Activated T-cell treated with anti-CD3 and anti-CD28 coated beads, Interleukin-2, amount 50 U/mL, for 48 hours (primary cell): ENCODE results near the gene B4GALT6.
"Not testable (repeated sequence)": the region's sequence is repeated elsewhere in the genome, so short reads cannot be mapped to it uniquely, and the experiment has no call there.

ENCODE experiments used
- DNase-seq, 2 experiments: peaks; one replicate each; pipeline ENCODE4 v3.0.0-alpha.2; 2020

The B4GALT6 gene, protein sequence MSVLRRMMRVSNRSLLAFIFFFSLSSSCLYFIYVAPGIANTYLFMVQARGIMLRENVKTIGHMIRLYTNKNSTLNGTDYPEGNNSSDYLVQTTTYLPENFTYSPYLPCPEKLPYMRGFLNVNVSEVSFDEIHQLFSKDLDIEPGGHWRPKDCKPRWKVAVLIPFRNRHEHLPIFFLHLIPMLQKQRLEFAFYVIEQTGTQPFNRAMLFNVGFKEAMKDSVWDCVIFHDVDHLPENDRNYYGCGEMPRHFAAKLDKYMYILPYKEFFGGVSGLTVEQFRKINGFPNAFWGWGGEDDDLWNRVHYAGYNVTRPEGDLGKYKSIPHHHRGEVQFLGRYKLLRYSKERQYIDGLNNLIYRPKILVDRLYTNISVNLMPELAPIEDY

GRCh38 chr18:31684279-31685096 lies at the start of gene B4GALT6:
TSS of gene B4GALT6 (minus strand) at chr18:31684581. CDS start at chr18:31684426, 155 bp downstream.
- DNase-seq = peak; percentile 30 to 50

DNA sequence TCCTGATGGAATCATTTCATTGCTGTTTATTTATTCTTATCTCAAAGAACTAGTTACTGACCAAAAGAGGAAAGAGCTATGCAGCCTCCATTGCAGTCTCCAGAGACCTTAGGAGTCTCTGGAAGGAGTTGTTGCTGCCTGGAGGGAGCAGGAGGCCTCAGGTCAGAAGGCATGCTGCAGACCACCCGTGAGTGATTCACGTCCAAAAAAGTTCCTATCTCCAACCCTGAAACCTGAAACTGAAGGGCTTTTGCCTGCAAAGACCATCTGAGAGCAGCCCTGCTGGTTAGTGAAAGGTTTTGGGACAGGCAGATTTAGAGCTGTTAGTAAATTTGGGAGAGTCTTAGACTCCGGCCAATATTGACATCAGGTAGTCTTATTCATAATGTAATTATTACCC lies 47.2 kb upstream of the B4GALT6 start:
- no peak for DNase-seq

DNA sequence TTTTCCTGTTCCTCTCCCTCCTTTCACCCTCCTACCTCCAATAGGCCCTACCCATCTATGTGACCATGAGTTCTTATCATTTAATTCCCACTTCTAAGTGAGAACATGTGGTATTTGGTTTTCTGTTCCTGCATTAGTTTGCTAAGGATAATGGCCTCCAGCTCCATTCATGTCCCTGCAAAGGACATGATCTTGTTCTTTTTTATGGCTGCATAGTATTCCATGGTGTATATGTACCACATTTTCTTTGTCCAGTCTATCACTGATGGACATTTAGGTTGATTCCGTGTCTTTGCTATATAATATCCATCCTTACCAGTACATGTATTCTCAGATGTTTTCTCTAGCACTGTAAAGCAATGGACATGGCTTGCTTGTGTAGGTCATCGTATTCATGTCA lies 44.8 kb upstream of the B4GALT6 start:
- not testable (repeated sequence) for DNase-seq

GRCh38 chr18:31723990-31724711 lies 39.8 kb upstream of the B4GALT6 start:
- no peak for DNase-seq

- no peak for DNase-seq
Measured at GRCh38 chr18:31723639-31723989, 39.2 kb upstream of the B4GALT6 start.

DNA sequence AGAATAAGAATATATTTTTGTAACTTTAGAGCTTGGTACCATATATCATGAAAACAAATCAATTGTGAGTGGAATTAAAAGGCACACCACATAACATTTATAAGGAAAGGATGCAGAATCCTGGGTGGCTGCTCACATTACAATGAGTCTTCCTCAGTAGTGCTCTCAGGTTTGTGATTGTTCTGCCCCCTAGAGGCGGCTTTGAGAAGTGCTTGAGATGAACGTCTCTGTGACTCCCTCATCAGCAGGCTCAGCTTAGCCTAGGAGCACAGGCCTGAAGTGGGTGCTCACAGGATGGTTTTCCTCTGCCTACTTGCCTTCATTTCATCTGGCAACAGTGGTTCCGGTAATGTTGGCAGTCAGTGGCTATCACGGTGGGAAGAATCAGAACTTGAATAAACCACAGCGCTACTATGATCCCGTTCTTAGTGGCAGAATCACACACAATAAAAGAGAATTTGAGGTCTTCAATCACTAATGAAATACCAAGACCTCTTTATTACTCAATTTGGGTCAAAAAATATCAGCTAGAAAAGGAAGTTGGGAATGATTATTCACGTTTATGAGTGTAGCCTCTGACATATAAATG lies 38.1 kb upstream of the B4GALT6 start:
- peak; percentile 86 to 89 for DNase-seq

- no peak for DNase-seq
Measured at GRCh38 chr18:31721601-31722000, 37.2 kb upstream of the B4GALT6 start.

DNA sequence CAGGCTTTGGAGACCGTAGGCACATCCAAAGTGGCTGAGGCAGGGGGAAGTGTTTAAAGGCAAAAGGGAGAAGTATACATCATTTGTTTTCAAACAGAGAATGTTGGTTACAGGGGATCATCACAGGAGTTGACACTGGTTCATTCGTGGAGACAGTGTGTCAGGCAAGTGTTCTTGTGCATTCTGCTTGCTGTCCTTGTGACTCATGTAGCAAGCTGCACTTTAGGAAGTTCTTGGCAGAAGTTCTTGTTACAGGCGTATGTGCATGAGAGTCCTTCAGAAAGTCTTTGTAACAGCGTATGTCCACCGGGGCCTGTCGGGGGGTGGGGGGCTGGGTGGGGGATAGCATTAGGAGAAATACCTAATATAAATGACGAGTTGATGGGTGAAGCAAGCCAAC lies 36.5 kb upstream of the B4GALT6 start:
- no peak for DNase-seq

DNA sequence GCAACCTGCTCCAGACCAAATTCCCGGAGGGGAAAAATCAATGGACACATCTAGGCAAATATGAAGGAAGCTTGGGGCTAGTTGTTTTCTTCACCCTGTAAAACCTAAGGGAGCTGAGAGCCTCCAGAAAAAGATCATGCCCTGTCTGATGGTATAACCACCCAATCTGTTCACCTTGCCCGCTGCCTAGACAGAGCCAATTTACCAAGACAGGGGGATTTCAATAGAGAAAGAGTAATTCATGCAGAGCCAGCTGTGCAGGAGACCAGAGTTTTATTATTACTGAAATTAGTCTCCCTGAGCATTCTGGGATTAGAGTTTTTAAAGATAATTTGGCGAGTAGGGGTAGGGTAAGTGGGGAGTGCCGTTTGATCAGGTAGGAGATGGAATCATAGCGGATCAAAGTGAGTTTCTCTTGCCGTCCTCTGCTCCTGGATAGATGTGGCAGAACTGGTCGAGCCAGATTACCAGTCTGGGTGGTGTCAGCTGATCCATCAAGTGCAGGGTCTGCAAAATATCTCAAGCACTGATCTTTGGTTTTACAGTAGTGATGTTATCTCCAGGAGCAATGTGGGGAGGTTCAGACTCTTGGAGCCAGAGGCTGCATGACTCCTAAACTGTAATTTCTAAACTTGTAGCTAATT lies 35.1 kb upstream of the B4GALT6 start:
- no peak for DNase-seq

- DNase-seq = no peak
Measured at GRCh38 chr18:31718386-31718785, 34.0 kb upstream of the B4GALT6 start.

GRCh38 chr18:31716362-31716761 lies 32.0 kb upstream of the B4GALT6 start:
- DNase-seq = no peak

GRCh38 chr18:31711365-31712172 lies 27.2 kb upstream of the B4GALT6 start:
- DNase-seq = no peak

GRCh38 chr18:31710826-31711225 lies 26.4 kb upstream of the B4GALT6 start:
- no peak for DNase-seq

DNA sequence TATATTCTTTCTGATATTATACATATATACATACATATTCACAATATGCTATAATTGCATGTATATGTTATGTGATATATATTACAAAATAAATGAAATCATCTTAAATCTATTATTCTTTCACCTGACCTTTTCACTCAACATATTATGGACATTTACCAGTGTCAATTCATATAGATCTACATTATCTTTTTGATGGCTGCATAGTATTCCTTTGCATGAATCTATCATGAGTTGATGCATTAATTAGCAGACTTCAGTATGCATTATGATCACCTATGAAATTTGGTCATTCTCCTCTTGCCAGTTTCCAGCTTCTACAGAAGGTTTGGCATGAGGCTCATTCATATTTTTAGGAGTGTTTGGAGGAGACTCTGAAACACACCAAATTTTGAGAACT lies 23.4 kb upstream of the B4GALT6 start:
- DNase-seq = no peak

DNA sequence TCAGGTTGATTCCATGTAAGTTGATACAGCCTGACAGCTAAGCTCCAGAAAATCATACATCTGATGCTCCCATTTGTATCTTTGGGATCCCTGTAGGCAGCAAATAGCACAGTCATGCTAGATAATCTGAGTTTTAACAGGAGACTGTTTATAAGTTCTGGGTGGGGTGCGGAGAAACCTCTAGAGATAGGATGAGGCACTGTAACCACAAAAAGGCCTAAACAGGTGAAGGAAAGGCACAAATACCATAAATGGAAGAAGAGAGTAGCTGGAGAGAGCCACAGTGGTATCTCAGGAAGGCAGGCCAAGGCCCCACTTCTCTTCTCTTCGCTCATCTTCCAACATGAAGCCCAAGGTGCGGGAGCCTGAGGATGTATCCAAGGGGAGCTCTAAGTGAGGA lies 18.1 kb upstream of the B4GALT6 start:
- DNase-seq = no peak

- no peak for DNase-seq
Measured at GRCh38 chr18:31701744-31702143, 17.4 kb upstream of the B4GALT6 start.

- DNase-seq = no peak
Measured at GRCh38 chr18:31700990-31701389, 16.6 kb upstream of the B4GALT6 start.

- no peak for DNase-seq
Measured at GRCh38 chr18:31697351-31698298, 13.2 kb upstream of the B4GALT6 start.

DNA sequence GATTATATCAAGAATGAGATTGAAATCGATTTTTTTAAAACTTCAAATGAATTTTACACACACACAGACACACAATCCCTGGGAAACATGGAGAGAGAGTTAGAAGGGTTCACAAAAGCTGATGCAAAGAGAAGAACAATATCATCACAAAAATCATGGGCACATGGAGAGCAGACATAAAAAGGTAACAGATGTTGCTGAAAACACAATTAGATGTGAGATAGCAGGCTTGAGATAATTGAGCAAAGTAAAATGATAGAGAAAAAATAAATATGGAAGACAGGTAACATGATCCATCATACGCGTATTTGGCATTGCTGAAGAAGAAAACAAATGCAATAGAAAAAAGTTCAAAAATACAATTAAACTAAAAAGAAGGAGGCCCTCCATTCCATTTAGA lies 11.6 kb upstream of the B4GALT6 start:
- DNase-seq = no peak

DNA sequence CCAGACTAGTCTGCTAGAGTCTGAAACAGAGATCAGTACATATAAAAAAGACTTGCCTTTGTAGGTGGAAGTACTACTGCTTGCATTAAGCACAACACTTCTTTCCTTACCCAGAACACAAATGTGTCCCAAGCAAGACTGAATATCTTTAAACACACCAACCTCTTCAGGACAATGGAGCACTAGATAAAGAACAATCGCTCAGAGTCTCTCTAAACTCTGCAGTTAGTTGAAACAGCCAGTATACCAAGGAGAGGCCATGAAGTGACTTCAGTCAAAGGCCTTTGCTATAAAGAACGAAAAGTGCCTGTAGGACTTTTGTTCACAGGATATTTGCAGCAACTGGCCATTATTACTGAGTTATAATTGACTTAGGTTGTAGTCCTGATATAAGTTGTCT lies 9.9 kb upstream of the B4GALT6 start:
- no peak for DNase-seq

GRCh38 chr18:31688606-31689005 lies 4.2 kb upstream of the B4GALT6 start:
- no peak for DNase-seq
